Esophagus muscularis mucosa (tissue), 3 donors: ENCODE results near the gene MUC21.

Experiments used
- EP300 ChIP-seq: sonication (generic); formaldehyde crosslinking; IDR thresholded peaks from one replicate; pipeline ENCODE4 v1.6.1; 2017; ENCODE audit warnings: antibody characterized with exemption
- TF ChIP-seq, protein P1 (sequence below), 3 experiments: fragments of 200-600 bp in 2 of 3; fragments of 450-650 bp in 1 of 3; sonication (generic) in 2 of 3; IDR thresholded peaks; one replicate each; pipeline ENCODE4 v1.5.1; 2017 to 2019; ENCODE audit warnings: antibody characterized with exemption in 3 of 3, mild to moderate bottlenecking in 2 of 3, moderate library complexity in 1 of 3

DNA sequence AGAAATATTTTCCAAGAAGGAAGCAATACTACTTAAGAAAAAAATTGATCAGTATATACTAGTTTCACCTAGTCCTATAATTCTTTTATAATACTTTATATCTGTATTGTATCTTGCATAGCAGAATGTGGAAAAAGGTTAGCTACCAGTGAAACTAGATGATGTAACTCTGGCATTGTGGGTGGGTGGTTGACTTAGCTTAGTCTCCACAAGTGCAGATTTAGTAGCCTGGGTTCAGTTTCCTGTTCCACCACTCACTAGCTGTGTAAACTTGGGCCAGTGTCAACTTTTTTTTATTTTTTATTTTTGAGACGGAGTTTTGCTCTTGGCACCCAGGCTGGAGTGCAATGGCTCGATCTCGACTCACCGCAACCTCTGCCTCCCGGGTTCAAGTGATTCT is 2.0 kb downstream of the MUC21 start:
- TF ChIP-seq, protein P1, sequence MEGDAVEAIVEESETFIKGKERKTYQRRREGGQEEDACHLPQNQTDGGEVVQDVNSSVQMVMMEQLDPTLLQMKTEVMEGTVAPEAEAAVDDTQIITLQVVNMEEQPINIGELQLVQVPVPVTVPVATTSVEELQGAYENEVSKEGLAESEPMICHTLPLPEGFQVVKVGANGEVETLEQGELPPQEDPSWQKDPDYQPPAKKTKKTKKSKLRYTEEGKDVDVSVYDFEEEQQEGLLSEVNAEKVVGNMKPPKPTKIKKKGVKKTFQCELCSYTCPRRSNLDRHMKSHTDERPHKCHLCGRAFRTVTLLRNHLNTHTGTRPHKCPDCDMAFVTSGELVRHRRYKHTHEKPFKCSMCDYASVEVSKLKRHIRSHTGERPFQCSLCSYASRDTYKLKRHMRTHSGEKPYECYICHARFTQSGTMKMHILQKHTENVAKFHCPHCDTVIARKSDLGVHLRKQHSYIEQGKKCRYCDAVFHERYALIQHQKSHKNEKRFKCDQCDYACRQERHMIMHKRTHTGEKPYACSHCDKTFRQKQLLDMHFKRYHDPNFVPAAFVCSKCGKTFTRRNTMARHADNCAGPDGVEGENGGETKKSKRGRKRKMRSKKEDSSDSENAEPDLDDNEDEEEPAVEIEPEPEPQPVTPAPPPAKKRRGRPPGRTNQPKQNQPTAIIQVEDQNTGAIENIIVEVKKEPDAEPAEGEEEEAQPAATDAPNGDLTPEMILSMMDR (IDR thresholded peaks at IDR 0.05): no peak
- TF ChIP-seq EP300: no peak
